Type B pancreatic cell (in vitro differentiated cells): ENCODE data around the gene ATP7B. TPM values are rescaled to one million over a fixed set of nuclear protein-coding genes. Genes with fewer than 3 reads are reported as not detected.

Source experiments
- DNase-seq: peaks from one replicate; pipeline ENCODE4 v3.0.0; 2021; ENCODE audit warnings: mixed read lengths; ENCODE audit not compliant: unreplicated experiment; ENCODE audit errors: extremely low spot score
- H3K27ac Mint-ChIP-seq: 2 replicates; pipeline ENCODE4 v1.8.0; 2021; ENCODE audit warnings: mild to moderate bottlenecking, mixed read lengths
- H3K27me3 Mint-ChIP-seq: 2 replicates; pipeline ENCODE4 v1.8.0; 2021; ENCODE audit warnings: mixed read lengths
- H3K36me3 Mint-ChIP-seq: 2 replicates; pipeline ENCODE4 v1.8.0; 2021; ENCODE audit warnings: mixed read lengths
- H3K4me1 Mint-ChIP-seq: one replicate; pipeline ENCODE4 v1.8.0; 2021; ENCODE audit warnings: mixed read lengths; ENCODE audit not compliant: unreplicated experiment
- H3K4me3 Mint-ChIP-seq: 2 replicates; pipeline ENCODE4 v1.8.0; 2021; ENCODE audit warnings: mild to moderate bottlenecking, mixed read lengths
- H3K9me3 Mint-ChIP-seq: 2 replicates; pipeline ENCODE4 v1.8.0; 2021; ENCODE audit warnings: mixed read lengths
- CTCF ChIP-seq: fragments of 200-600 bp; sonication (generic); conservative IDR thresholded peaks from 2 replicates; pipeline ENCODE4 v1.5.0; 2021; ENCODE audit warnings: antibody characterized with exemption, mild to moderate bottlenecking
- total RNA-seq: library from RNA; stranded (reverse); gene quantifications from 2 replicates; pipeline ENCODE4 v1.2.1, GENCODE V29; 2021; ENCODE audit warnings: low replicate concordance

The ATP7B gene
- total RNA-seq, 1 donor from 2014 or later, result 27.7 TPM

DNA sequence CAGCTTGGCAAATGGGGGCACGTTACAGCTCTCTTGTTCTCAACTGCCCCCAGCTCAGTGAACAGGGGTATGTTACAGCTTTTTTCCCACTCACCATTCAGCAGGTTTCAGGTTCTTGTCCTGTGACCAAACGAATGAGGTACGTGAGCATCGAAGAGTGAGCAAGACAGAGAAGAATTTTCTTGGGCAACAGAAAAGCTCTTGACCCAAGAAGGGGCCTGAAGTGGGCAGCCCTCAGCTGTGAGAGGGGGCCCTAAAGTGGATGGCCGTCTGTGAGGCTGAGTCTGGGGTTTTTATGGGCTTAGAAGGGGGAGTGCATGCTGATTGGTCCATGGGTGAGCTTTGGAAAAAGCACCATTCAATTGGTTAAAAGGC is 128.0 kb downstream of the ATP7B start:
- Mint-ChIP-seq H3K27me3 (no peaks in the 10 kb centered on the region), H3K4me3 (no peak overlapping the region), H3K36me3 (no peaks in the 10 kb centered on the region), H3K4me1 (no peaks in the 10 kb centered on the region), H3K27ac (no peak overlapping the region), H3K9me3 (no peaks in the 10 kb centered on the region)
- no peak for TF ChIP-seq CTCF
- peak; percentile 42 for DNase-seq

Other genes with a start within 250 kb of the ATP7B start
- 10.1 and 11.3 TPM in 2 replicates for gene DHRS12, start 207.3 kb downstream of the ATP7B start, total RNA-seq
- gene TMEM272, start 166.3 kb downstream of the ATP7B start, total RNA-seq, result 0.07 and 0.63 TPM in 2 replicates
- gene CCDC70, start 149.5 kb downstream of the ATP7B start, total RNA-seq, result not detected in 2 replicates
- gene ALG11, start 948 bp upstream of the ATP7B start, total RNA-seq, result 40.9 and 45.5 TPM in 2 replicates
- 15.5 and 18.7 TPM in 2 replicates for gene UTP14C, start 13.2 kb upstream of the ATP7B start, total RNA-seq
- 1.5 and 5.2 TPM in 2 replicates for gene NEK5, start 117.6 kb upstream of the ATP7B start, total RNA-seq
- gene NEK3, start 148.1 kb upstream of the ATP7B start, total RNA-seq, result 14.7 and 28.3 TPM in 2 replicates